ENCODE results near the gene PRKCSH. TPM values are rescaled to one million over a fixed set of nuclear protein-coding genes. Genes with fewer than 3 reads are reported as not detected.

Gene PRKCSH
- total RNA-seq, 2 donors from 2014 or later = 454 to 459 TPM

DNA sequence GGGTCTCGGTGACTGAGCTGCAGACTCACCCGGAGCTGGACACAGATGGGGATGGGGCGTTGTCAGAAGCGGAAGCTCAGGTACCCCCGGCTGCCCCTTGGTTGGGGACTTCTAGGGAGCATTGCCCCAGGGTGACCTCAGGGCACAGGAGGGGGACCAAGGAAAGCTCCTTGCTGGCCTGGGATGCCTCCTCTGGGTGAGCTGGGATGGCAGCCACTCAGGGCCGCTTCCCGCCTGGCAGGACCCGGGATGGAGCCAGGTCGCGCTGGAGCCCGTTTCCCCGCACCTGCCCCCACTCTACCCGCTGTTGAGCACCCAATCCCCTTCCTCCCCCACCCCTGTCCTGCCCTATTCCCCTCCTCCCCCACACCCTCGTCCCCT lies 10.8 kb downstream of the PRKCSH start:
- Histone ChIP-seq H3K4me1 (ENCODE audit: control insufficient read depth, insufficient read depth, low read length) (no peaks in the 10 kb centered on the region), H3K27me3 (ENCODE audit: control insufficient read depth, insufficient read depth, low read length, poor library complexity, severe bottlenecking) (no peaks in the 10 kb centered on the region), H3K27ac (ENCODE audit: low read depth, low read length) (no peak overlapping the region), H3K9ac (ENCODE audit: extremely low read depth, low read length, poor library complexity, severe bottlenecking) (no peak overlapping the region), H3K4me3 (ENCODE audit: low read length) (no peak overlapping the region), H3K9me3 (ENCODE audit: control insufficient read depth, low read length) (no peaks in the 10 kb centered on the region), H3K36me3 (ENCODE audit: control insufficient read depth, insufficient read depth, low read length) (peaks cover 63% of the 10 kb centered on the region)
- H3K27me3 Mint-ChIP-seq (ENCODE audit: insufficient read depth) = no peaks in the 10 kb centered on the region
- TF ChIP-seq CTCF (conservative IDR thresholded peaks at IDR 0.05) = no peak
- no peak overlapping the region for H3K27ac Mint-ChIP-seq
- 95 to 100% methylated on average over 2 to 14 of the region's 14 CpGs for WGBS, 2 experiments (ENCODE audit: insufficient coverage in 1 of 2, insufficient read length in 1 of 2)
- H3K9me3 Mint-ChIP-seq = no peaks in the 10 kb centered on the region
- peaks cover 45% of the 10 kb centered on the region for H3K36me3 Mint-ChIP-seq (ENCODE audit: low read depth)
- H3K4me3 Mint-ChIP-seq = no peak overlapping the region
- no peak for DNase-seq
- H3K4me1 Mint-ChIP-seq = no peaks in the 10 kb centered on the region

DNA sequence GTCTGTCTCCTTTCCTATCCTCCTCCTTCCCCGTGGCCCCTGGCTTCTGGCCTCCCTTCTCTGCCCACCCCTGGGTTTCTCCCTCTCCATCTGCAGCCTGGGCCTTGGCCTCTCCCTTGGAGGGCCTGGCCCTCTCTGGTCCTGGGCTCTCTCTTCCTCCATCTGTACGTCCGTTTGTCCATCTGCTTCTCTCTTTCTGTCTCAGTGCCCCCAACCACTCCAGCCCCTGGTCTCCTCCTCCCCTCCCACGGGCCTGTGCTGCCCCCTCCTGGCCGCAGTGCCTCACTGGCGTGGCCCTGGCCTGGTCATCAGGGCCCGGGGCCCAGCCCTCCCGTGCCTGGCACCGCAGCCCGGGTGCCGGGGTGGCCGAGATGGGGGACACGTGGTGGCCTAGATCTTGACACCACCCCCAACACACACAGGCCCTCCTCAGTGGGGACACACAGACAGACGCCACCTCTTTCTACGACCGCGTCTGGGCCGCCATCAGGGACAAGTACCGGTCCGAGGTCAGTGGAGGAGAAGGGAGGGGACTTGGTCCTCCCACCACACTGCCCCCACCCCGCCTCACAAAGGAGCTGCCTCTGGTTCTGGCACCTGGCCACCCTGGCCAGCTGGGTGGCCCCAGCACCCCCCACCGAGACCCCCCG lies 11.3 kb downstream of the PRKCSH start:
- Histone ChIP-seq H3K4me3 (ENCODE audit: low read length) (no peak overlapping the region), H3K27ac (ENCODE audit: low read depth, low read length) (no peak overlapping the region), H3K4me1 (ENCODE audit: control insufficient read depth, insufficient read depth, low read length) (no peaks in the 10 kb centered on the region), H3K36me3 (ENCODE audit: control insufficient read depth, insufficient read depth, low read length) (peaks cover 57% of the 10 kb centered on the region), H3K9ac (ENCODE audit: extremely low read depth, low read length, poor library complexity, severe bottlenecking) (no peak overlapping the region), H3K27me3 (ENCODE audit: control insufficient read depth, insufficient read depth, low read length, poor library complexity, severe bottlenecking) (no peaks in the 10 kb centered on the region), H3K9me3 (ENCODE audit: control insufficient read depth, low read length) (no peaks in the 10 kb centered on the region)
- H3K4me3 Mint-ChIP-seq = no peak overlapping the region
- peak; percentile 91 for DNase-seq
- no peaks in the 10 kb centered on the region for H3K4me1 Mint-ChIP-seq
- WGBS, 2 experiments (ENCODE audit: insufficient coverage in 1 of 2, insufficient read length in 1 of 2) = 82 to 86% methylated on average over 2 to 19 of the region's 23 CpGs
- peaks cover 40% of the 10 kb centered on the region for H3K36me3 Mint-ChIP-seq (ENCODE audit: low read depth)
- H3K9me3 Mint-ChIP-seq = no peaks in the 10 kb centered on the region
- peak overlapping the region; percentile 27 for H3K27ac Mint-ChIP-seq
- peak; percentile 91 for TF ChIP-seq CTCF (conservative IDR thresholded peaks at IDR 0.05)
- H3K27me3 Mint-ChIP-seq (ENCODE audit: insufficient read depth) = no peaks in the 10 kb centered on the region

DNA sequence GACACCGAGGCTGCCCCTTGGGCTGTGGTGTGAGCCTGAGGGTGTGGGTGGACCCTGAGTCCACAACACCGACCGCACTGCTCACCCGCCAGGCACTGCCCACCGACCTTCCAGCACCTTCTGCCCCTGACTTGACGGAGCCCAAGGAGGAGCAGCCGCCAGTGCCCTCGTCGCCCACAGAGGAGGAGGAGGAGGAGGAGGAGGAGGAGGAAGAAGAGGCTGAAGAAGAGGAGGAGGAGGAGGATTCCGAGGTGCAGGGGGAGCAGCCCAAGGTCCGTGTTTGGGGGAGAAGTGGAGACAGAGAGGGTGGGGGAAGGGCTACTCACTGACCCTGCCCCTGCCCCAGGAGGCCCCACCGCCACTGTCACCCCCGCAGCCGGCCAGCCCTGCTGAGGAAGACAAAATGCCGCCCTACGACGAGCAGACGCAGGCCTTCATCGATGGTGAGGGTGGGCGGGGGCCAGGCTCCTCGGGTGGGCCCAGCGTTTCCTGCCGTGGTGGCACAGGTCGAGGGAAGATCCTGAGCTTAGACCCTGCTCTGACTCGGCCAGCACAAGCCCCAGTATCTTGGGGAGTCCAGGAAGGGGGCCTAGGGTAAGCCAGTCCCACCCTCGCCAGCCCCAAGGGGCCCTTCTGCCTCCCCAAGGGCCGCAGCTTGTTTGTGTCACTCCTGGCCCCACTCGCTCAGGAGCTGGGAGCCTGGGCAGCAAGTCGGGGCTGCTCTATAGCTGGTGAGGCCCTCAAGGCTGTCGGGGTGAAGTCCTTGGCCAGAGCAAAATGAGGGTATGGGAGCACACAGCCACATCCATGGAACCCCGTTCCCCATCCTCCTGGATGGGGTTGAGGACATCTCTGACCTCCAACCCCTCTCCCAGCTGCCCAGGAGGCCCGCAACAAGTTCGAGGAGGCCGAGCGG lies 12.2 kb downstream of the PRKCSH start:
- Histone ChIP-seq H3K27me3 (ENCODE audit: control insufficient read depth, insufficient read depth, low read length, poor library complexity, severe bottlenecking) (no peaks in the 10 kb centered on the region), H3K9me3 (ENCODE audit: control insufficient read depth, low read length) (no peaks in the 10 kb centered on the region), H3K4me3 (ENCODE audit: low read length) (no peak overlapping the region), H3K27ac (ENCODE audit: low read depth, low read length) (no peak overlapping the region), H3K9ac (ENCODE audit: extremely low read depth, low read length, poor library complexity, severe bottlenecking) (no peak overlapping the region), H3K4me1 (ENCODE audit: control insufficient read depth, insufficient read depth, low read length) (no peaks in the 10 kb centered on the region), H3K36me3 (ENCODE audit: control insufficient read depth, insufficient read depth, low read length) (peaks cover 49% of the 10 kb centered on the region)
- WGBS, 2 experiments (ENCODE audit: insufficient coverage in 1 of 2, insufficient read length in 1 of 2) = 96 to 97% methylated on average over 11 to 35 of the region's 35 CpGs
- peaks cover 33% of the 10 kb centered on the region for H3K36me3 Mint-ChIP-seq (ENCODE audit: low read depth)
- H3K9me3 Mint-ChIP-seq = no peaks in the 10 kb centered on the region
- H3K4me1 Mint-ChIP-seq = peaks cover 3% of the 10 kb centered on the region
- no peak overlapping the region for H3K4me3 Mint-ChIP-seq
- no peak for DNase-seq
- no peak overlapping the region for H3K27ac Mint-ChIP-seq
- TF ChIP-seq CTCF (conservative IDR thresholded peaks at IDR 0.05) = no peak
- no peaks in the 10 kb centered on the region for H3K27me3 Mint-ChIP-seq (ENCODE audit: insufficient read depth)
